ENCODE measurements around the gene ACKR2.
A peak's percentile ranks its signal among the peaks of the same experiment; 100 is the strongest.

The ACKR2 gene

GRCh38 chr3:42829083-42829627 lies 19.9 kb downstream of the ACKR2 start:
- DNase-seq (ENCODE audit: low read depth) = no peak
- H3K4me3 ChIP-seq (ENCODE audit: low read length) = no peak overlapping the region
- TF ChIP-seq CTCF (conservative IDR thresholded peaks at IDR 0.05; ENCODE audit: low read depth, low read length) = no peak

GRCh38 chr3:42829628-42830436 lies 20.6 kb downstream of the ACKR2 start:
- H3K4me3 ChIP-seq (ENCODE audit: low read length) = no peak overlapping the region
- DNase-seq (ENCODE audit: low read depth) = no peak
- no peak for TF ChIP-seq CTCF (conservative IDR thresholded peaks at IDR 0.05; ENCODE audit: low read depth, low read length)

- H3K4me3 ChIP-seq (ENCODE audit: low read length) = no peak overlapping the region
- peak; percentile 46 for TF ChIP-seq CTCF (conservative IDR thresholded peaks at IDR 0.05; ENCODE audit: low read depth, low read length)
- DNase-seq (ENCODE audit: low read depth) = no peak
Measured at GRCh38 chr3:42830437-42831320, 21.4 kb downstream of the ACKR2 start.

- TF ChIP-seq CTCF (conservative IDR thresholded peaks at IDR 0.05; ENCODE audit: low read depth, low read length) = peak; percentile 77
- H3K4me3 ChIP-seq (ENCODE audit: low read length) = no peak overlapping the region
- no peak for DNase-seq (ENCODE audit: low read depth)
Measured at GRCh38 chr3:42831321-42831713, 22.1 kb downstream of the ACKR2 start.

GRCh38 chr3:42836150-42837123 lies 27.2 kb downstream of the ACKR2 start:
- TF ChIP-seq CTCF (conservative IDR thresholded peaks at IDR 0.05; ENCODE audit: low read depth, low read length) = no peak
- no peak overlapping the region for H3K4me3 ChIP-seq (ENCODE audit: low read length)
- DNase-seq (ENCODE audit: low read depth) = no peak

GRCh38 chr3:42838571-42838970 lies 29.3 kb downstream of the ACKR2 start:
- TF ChIP-seq CTCF (conservative IDR thresholded peaks at IDR 0.05; ENCODE audit: low read depth, low read length) = no peak
- DNase-seq (ENCODE audit: low read depth) = no peak
- H3K4me3 ChIP-seq (ENCODE audit: low read length) = no peak overlapping the region
